SK-N-SH (cell line): Measurements from ENCODE around the gene USP25. TPM values are rescaled to one million over a fixed set of nuclear protein-coding genes. Genes with fewer than 3 reads are reported as not detected.

Source experiments
- CTCF ChIA-PET: fragments of 300-600, 350-600 bp; formaldehyde crosslinking; extraction: SDS; loops from one replicate; lab custom pipeline; 2021; lab: Yijun Ruan, JAX
- POLR2A ChIA-PET: fragments of 350-600 bp; sonication (Branson Sonifier 250); formaldehyde crosslinking; extraction: SDS; loops from one replicate; lab custom pipeline; 2020; ENCODE audit warnings: antibody characterized with exemption, inconsistent platforms; lab: Yijun Ruan, JAX
- DNase-seq: peaks from one replicate; pipeline ENCODE4 v3.0.0; 2012
- H2AFZ ChIP-seq: fragments of 200-600 bp; sonication (generic); 2 replicates; pipeline ENCODE4 v1.8.1; 2016; ENCODE audit warnings: antibody characterized with exemption, mild to moderate bottlenecking, low read depth
- H3F3A ChIP-seq: fragments of 200-600 bp; sonication (generic); replicated peaks from 2 replicates; pipeline ENCODE3; 2016; ENCODE audit warnings: antibody characterized with exemption, mild to moderate bottlenecking; ENCODE audit not compliant: insufficient read depth
- H3K27ac ChIP-seq, 2 experiments: fragments of 200-500 bp in 1 of 2; fragments of 200-600 bp in 1 of 2; sonication (Bioruptor generic) in 1 of 2; sonication (generic), shearing (Covaris generic) in 1 of 2; 2 replicates each; pipeline versions ENCODE4 v1.5.1 to v1.6.1; 2014 to 2016; ENCODE audit warnings: low read depth in 2 of 2, inconsistent platforms in 1 of 2, low read length in 1 of 2, mild to moderate bottlenecking in 1 of 2, mixed read lengths in 1 of 2
- H3K27me3 ChIP-seq: fragments of 200-600 bp; sonication (generic), shearing (Covaris generic); 2 replicates; pipeline ENCODE4 v1.6.1; 2016; ENCODE audit warnings: mixed run types; ENCODE audit not compliant: insufficient read depth
- H3K36me3 ChIP-seq, 2 experiments: fragments of 200-500 bp in 1 of 2; fragments of 200-600 bp in 1 of 2; sonication (Bioruptor generic) in 1 of 2; sonication (generic) in 1 of 2; replicated peaks in 1 of 2; 2 replicates each; pipeline versions ENCODE3 to v1.5.1; 2014 to 2016; ENCODE audit warnings: low read length in 1 of 2, mild to moderate bottlenecking in 1 of 2; ENCODE audit not compliant: insufficient read depth in 2 of 2, control insufficient read depth in 1 of 2
- H3K4me1 ChIP-seq, 2 experiments: fragments of 200-500 bp in 1 of 2; fragments of 200-600 bp in 1 of 2; sonication (Bioruptor generic) in 1 of 2; sonication (generic), shearing (Covaris generic) in 1 of 2; 2 replicates each; pipeline versions ENCODE4 v1.5.1 to v1.6.1; 2014 to 2016; ENCODE audit warnings: low read depth in 1 of 2, low read length in 1 of 2, mixed run types in 1 of 2; ENCODE audit not compliant: insufficient read depth in 2 of 2, control insufficient read depth in 1 of 2
- H3K4me2 ChIP-seq: fragments of 200-600 bp; sonication (generic), shearing (Covaris generic); 2 replicates; pipeline ENCODE4 v1.6.1; 2017; ENCODE audit warnings: mixed run types
- H3K4me3 ChIP-seq, 2 experiments: fragments of 200-500 bp in 1 of 2; fragments of 200-600 bp in 1 of 2; sonication (Bioruptor generic) in 1 of 2; sonication (generic), shearing (Covaris generic) in 1 of 2; 2 replicates each; pipeline versions ENCODE4 v1.5.1 to v1.8.1; 2014 to 2016; ENCODE audit warnings: low read depth in 2 of 2, inconsistent platforms in 1 of 2, low read length in 1 of 2, mild to moderate bottlenecking in 1 of 2, mixed read lengths in 1 of 2, moderate library complexity in 1 of 2
- H3K79me2 ChIP-seq: fragments of 200-600 bp; sonication (generic); 2 replicates; pipeline ENCODE4 v1.8.1; 2017; ENCODE audit warnings: mild to moderate bottlenecking; ENCODE audit not compliant: insufficient read depth
- H3K9ac ChIP-seq: fragments of 200-600 bp; sonication (generic); 2 replicates; pipeline ENCODE4 v1.6.1; 2017; ENCODE audit warnings: mixed run types
- H3K9me2 ChIP-seq: fragments of 200-600 bp; sonication (generic); 2 replicates; pipeline ENCODE4 v1.6.1; 2017; ENCODE audit warnings: mixed run types
- H3K9me3 ChIP-seq: fragments of 200-600 bp; sonication (generic); 2 replicates; pipeline ENCODE4 v1.6.1; 2017; ENCODE audit warnings: mixed run types, mild to moderate bottlenecking, moderate library complexity
- H4K20me1 ChIP-seq: fragments of 200-600 bp; sonication (generic); 2 replicates; pipeline ENCODE4 v1.6.1; 2017; ENCODE audit warnings: mild to moderate bottlenecking, mixed run types; ENCODE audit not compliant: insufficient read depth
- CHD2 ChIP-seq: fragments of 150-350 bp; IDR thresholded peaks from 2 replicates; pipeline ENCODE4 v1.6.1; 2018; ENCODE audit warnings: low read length; ENCODE audit not compliant: partially characterized antibody
- CTCF ChIP-seq: fragments of 200-600 bp; sonication (generic); IDR thresholded peaks from 2 replicates; pipeline ENCODE4 v1.6.1; 2017; ENCODE audit warnings: antibody characterized with exemption, mild to moderate bottlenecking, moderate library complexity
- ELF1 ChIP-seq: IDR thresholded peaks from 2 replicates; pipeline ENCODE4 v1.4.0; 2012
- EP300 ChIP-seq, 2 experiments: IDR thresholded peaks; 2 replicates each; pipeline versions ENCODE4 v1.4.0 to v1.6.1; 2012; ENCODE audit warnings: borderline replicate concordance in 1 of 2, low read depth in 1 of 2, low read length in 1 of 2
- FOXJ3 ChIP-seq: sonication (generic); formaldehyde crosslinking; IDR thresholded peaks from 2 replicates; pipeline ENCODE4 v1.5.1; 2020; ENCODE audit warnings: mild to moderate bottlenecking, missing genetic modification reagents
- MEF2A ChIP-seq: IDR thresholded peaks from 2 replicates; pipeline ENCODE4 v1.4.0; 2012; ENCODE audit warnings: low read depth, borderline replicate concordance
- MXI1 ChIP-seq: IDR thresholded peaks from 2 replicates; pipeline ENCODE4 v1.6.1; 2012; ENCODE audit warnings: mild to moderate bottlenecking, low read depth, low read length, improper control_type of control experiment
- NRF1 ChIP-seq: IDR thresholded peaks from 2 replicates; pipeline ENCODE4 v1.6.1; 2012; ENCODE audit warnings: low read depth, mild to moderate bottlenecking, low read length
- POLR2AphosphoS5 ChIP-seq: IDR thresholded peaks from 2 replicates; pipeline ENCODE4 v1.6.1; 2012; ENCODE audit warnings: low read depth, low read length
- RCOR1 ChIP-seq: fragments of 150-350 bp; IDR thresholded peaks from 2 replicates; pipeline ENCODE4 v1.6.1; 2017; ENCODE audit warnings: antibody characterized with exemption, low read length
- REST ChIP-seq: IDR thresholded peaks from 2 replicates; pipeline ENCODE4 v1.6.1; 2012; ENCODE audit warnings: mild to moderate bottlenecking, low read depth, low read length, moderate library complexity
- SIN3A ChIP-seq: IDR thresholded peaks from 2 replicates; pipeline ENCODE4 v1.6.1; 2012; ENCODE audit warnings: low read depth, mild to moderate bottlenecking, low read length, moderate library complexity, borderline replicate concordance
- TCF12 ChIP-seq: IDR thresholded peaks from 2 replicates; pipeline ENCODE4 v1.4.0; 2012
- USF1 ChIP-seq: IDR thresholded peaks from 2 replicates; pipeline ENCODE4 v1.4.0; 2012; ENCODE audit warnings: low read depth, borderline replicate concordance
- YY1 ChIP-seq: IDR thresholded peaks from 2 replicates; pipeline ENCODE4 v1.4.0; 2012; ENCODE audit warnings: low read depth, mild to moderate bottlenecking
- WGBS: methylation state at CpG from one replicate; pipeline ENCODE4 v1.1.6; 2017; ENCODE audit warnings: low lambda C conversion rate; 5-methylcytosine and 5-hydroxymethylcytosine counted together
- polyA plus RNA-seq, 3 experiments: library from polyadenylated mRNA; depleted of rRNA; stranded (reverse); fragments of >200 nt; gene quantifications; 2 replicates each; pipeline ENCODE4 v1.2.3, GENCODE V29; 2012

USP25 gene
- polyA plus RNA-seq, 1 of the 3 experiments (the other 2 are of a cell fraction) = 4.6 TPM

- no peak overlapping the region for H2AFZ ChIP-seq
- no peaks in the 10 kb centered on the region for H3K36me3 ChIP-seq
- no peak for DNase-seq
- no peak overlapping the region for H3K4me2 ChIP-seq
- POLR2A ChIA-PET = no interaction called here
- H4K20me1 ChIP-seq = no peaks in the 10 kb centered on the region
- H3K9ac ChIP-seq = no peak overlapping the region
- CTCF ChIA-PET = no interaction called here
- TF ChIP-seq POLR2AphosphoS5 = no peak
- no peak for TF ChIP-seq USF1
- TF ChIP-seq MEF2A = no peak
- TF ChIP-seq NRF1 = no peak
- TF ChIP-seq MXI1 = no peak
- no peak for TF ChIP-seq ELF1
- no peak for TF ChIP-seq EP300 (IDR thresholded peaks at IDR 0.05; ENCODE audit: borderline replicate concordance in 1 of 2, low read depth in 1 of 2, low read length in 1 of 2)
- no peak for TF ChIP-seq TCF12
- no peak for TF ChIP-seq REST
- no peak for TF ChIP-seq SIN3A
- no peak for TF ChIP-seq YY1
- TF ChIP-seq CTCF = no peak
- no peak for TF ChIP-seq CHD2
- TF ChIP-seq FOXJ3 (CRISPR knock-in tag) = no peak
- no peak for TF ChIP-seq RCOR1
- H3K9me3 ChIP-seq = no peaks in the 10 kb centered on the region
- no peaks in the 10 kb centered on the region for H3F3A ChIP-seq
- no peaks in the 10 kb centered on the region for H3K27me3 ChIP-seq
- no peaks in the 10 kb centered on the region for H3K4me1 ChIP-seq
- 40% methylated on average over 4 of the region's 4 CpGs for WGBS
- no peak overlapping the region for H3K27ac ChIP-seq
- no peaks in the 10 kb centered on the region for H3K9me2 ChIP-seq
- no peaks in the 10 kb centered on the region for H3K79me2 ChIP-seq
- H3K4me3 ChIP-seq = no peak overlapping the region
Measured at GRCh38 chr21:15928686-15929425, 199.1 kb downstream of the USP25 start.
